Hematopoietic multipotent progenitor cell treated with erythropoietin and hydrocortisone succinate and interleukin-3 and kit ligand, for 15 days (in vitro differentiated cells): ENCODE results near the gene ELMO2.

Experiments used
- DNase-seq: peaks from one replicate; pipeline ENCODE4 v3.0.0-alpha.2; 2015; ENCODE audit warnings: low spot score

Gene ELMO2

GRCh38 chr20:46366826-46367225 lies 39.6 kb downstream of the ELMO2 start:
- no peak for DNase-seq

GRCh38 chr20:46365487-46366220 lies 40.8 kb downstream of the ELMO2 start:
- DNase-seq: no peak

GRCh38 chr20:46364670-46365486 lies 41.5 kb downstream of the ELMO2 start:
- no peak for DNase-seq

GRCh38 chr20:46363874-46364669 lies 42.3 kb downstream of the ELMO2 start:
- peak; percentile 85 for DNase-seq

- DNase-seq: no peak
Observed at GRCh38 chr20:46362921-46363867, 43.2 kb downstream of the ELMO2 start.

GRCh38 chr20:46361811-46362210 lies 44.6 kb downstream of the ELMO2 start:
- DNase-seq: no peak

- no peak for DNase-seq
Observed at GRCh38 chr20:46361381-46361780, 45.0 kb downstream of the ELMO2 start.

- no peak for DNase-seq
Observed at GRCh38 chr20:46359233-46359751, 47.1 kb downstream of the ELMO2 start.

GRCh38 chr20:46358346-46359058 lies 47.9 kb downstream of the ELMO2 start:
- DNase-seq: no peak

- no peak for DNase-seq
Observed at GRCh38 chr20:46357030-46357514, 49.3 kb downstream of the ELMO2 start.

- no peak for DNase-seq
Observed at GRCh38 chr20:46356195-46357029, 50.0 kb downstream of the ELMO2 start.

GRCh38 chr20:46355778-46356177 lies 50.6 kb downstream of the ELMO2 start:
- no peak for DNase-seq

- no peak for DNase-seq
Observed at GRCh38 chr20:46354920-46355654, 51.3 kb downstream of the ELMO2 start.

- DNase-seq: no peak
Observed at GRCh38 chr20:46354207-46354555, 52.2 kb downstream of the ELMO2 start.

- no peak for DNase-seq
Observed at GRCh38 chr20:46353500-46354206, 52.8 kb downstream of the ELMO2 start.

- DNase-seq: no peak
Observed at GRCh38 chr20:46352370-46352938, 54.0 kb downstream of the ELMO2 start.

GRCh38 chr20:46351357-46352058 lies 54.9 kb downstream of the ELMO2 start:
- DNase-seq: no peak
